ENCODE results near the gene HAVCR2.
"Not testable (repeated sequence)": the region's sequence is repeated elsewhere in the genome, so short reads cannot be mapped to it uniquely, and the experiment has no call there.

Gene HAVCR2

DNA sequence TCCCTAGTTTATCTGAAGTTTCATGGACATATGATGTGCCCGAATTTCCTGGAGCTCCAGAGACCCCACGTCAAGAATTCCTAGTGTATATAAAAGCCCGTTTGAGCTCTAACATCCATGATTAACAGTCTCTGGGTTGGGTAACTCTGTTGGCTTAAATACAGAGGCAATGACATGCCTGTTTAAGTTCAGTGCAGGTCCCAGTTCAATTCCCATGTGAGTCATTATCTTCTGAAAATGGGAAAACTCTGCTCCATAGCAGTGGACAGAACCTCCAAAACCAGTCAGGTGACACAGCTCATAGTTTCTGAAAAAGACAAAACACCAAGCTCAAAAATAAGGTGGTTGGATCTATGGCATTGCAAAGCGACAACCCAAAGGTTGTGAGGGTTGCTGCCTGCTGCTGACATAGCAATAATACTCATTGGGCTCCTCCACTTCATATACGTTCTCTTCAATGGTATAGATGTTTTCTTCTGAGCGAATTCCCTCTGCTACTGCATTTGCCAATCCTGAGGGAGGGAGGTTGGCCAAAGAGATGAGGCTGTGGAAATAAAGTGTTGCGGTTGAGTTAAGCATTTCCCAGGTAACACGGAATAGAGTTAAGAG, 22.0 kb downstream of the HAVCR2 start:
- peak; percentile 18 for DNase-seq

DNA sequence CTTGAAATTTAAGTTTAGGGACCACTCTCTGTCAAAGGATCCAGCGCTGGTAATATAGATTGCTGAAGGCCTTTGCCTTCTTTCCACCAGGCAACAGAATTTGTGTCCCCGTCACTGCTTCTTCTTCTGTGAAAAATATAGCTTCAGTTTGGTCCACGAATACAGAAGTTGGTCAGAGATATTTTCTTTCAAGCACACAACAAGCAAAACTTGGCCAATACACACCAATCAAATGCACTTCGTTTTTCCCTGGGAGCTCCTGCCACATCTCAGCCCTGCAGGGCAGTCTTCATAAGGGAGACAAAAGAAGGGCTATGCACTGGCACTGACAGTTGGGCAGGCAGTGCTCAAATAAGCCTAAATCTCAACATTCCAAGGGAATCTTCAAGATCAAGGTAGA, 22.9 kb downstream of the HAVCR2 start:
- no peak for DNase-seq

DNA sequence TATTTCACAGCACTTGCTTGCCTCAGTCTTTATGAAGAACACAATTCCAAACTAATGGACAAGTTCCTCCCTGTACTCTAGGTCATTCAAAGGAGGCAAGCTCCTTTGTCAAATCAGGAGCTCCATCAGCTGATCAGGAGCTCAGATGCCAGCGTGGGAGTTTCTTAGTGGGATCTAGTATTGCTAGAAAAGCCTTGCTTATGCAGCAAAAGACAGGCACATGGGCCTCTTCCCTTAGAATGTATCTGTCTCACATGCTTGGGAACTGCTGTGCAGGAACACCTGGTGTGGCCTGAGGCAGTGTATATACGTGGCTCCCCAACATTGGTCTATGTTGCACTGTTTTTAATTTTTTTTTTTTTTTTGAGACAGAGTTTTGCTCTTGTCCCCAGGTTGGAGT, 28.6 kb downstream of the HAVCR2 start:
- no peak for DNase-seq

DNA sequence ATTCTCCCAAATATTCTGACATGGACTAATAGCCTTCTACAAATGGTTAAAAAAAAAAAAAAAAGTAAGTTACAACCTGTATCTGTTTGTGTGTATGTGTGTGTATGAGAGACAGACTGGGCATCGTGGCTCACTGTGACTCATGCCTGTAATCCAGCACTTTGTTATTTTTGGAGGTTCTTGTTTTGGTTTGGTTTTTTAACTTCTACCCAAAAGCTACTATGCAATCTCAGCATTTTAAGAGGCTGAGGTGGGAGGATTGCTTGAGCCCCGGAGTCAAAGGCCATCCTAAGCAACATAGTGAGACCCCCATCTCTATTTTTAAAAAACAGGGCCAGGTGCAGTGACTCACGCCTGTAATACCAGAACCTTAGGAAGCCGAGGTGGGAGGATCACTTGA, 32.3 kb downstream of the HAVCR2 start:
- peak; percentile 68 for DNase-seq

DNA sequence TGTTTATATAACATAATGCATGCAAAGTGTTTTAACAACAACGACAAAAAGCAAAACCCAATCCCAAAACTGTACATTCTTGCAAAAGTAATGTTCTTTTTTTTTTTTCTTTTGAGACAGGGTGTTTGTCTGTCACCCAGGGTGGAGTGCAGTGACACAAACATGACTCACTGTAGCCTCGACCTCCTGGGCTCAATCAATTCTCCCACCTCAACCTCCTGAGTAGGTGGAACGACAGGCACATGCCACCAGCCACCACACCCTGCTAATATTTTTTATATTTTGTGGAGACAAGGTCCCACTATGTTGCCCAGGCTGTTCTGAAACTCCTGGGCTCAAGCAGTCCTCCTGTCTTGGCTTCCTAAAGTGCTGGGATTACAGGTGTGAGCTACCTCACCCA, 36.3 kb downstream of the HAVCR2 start:
- no peak for DNase-seq

DNA sequence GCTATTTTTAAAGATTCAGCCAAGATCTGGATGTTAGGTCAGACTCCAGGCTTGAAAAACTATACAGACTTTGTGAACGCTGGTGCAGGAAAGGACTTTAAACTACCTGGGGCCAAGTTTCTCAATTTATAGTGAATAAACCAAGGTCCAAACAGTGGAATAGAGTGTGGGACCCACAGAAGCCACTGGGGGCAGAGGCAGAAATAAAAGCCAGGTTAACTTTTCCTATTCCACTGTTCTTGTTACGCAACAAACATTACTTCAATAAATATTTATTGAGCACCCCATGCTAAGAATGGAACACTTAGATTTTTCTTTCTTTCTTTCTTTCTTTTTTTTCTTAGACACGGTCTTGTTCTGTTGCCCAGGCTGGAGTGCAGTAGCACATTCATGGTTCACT, 38.9 kb downstream of the HAVCR2 start:
- no peak for DNase-seq

DNA sequence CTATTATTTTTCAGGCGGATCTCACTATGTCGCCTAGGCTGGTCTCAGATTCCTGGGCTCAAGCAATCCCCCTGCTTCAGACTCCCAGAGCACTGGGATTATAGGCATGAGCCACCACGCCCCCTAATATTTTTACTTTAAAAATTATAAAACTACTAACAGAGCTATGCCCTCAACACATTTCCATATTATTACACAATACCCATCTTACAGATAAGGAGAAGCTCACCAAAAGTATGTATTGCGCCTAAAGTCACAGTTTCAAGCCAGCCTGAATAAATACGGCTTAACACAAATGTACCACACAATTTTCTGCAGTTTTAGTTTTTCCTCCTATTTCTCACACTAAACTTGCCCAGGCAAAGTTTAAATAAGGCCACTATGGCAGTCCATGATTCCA, 40.1 kb downstream of the HAVCR2 start:
- DNase-seq, result no peak

DNA sequence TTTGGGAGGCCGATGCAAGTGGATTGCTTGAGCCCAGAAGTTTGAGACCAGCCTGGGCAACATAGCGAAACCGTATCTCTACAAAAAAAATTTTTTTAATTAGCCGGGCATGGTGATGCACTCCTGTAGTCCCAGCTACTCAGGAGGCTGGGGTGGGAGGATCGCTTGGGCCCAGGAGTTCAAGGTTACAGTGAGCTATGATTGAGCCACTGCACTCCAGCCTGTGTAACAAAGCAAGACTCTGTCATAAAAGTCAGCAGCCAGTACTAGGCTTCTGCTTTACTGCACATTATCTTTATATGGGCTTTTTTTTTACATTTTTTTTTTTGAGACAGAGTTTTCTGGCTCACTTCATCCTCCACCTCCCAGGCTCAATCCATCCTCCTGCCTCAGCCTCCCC, 40.5 kb downstream of the HAVCR2 start:
- no peak for DNase-seq

DNA sequence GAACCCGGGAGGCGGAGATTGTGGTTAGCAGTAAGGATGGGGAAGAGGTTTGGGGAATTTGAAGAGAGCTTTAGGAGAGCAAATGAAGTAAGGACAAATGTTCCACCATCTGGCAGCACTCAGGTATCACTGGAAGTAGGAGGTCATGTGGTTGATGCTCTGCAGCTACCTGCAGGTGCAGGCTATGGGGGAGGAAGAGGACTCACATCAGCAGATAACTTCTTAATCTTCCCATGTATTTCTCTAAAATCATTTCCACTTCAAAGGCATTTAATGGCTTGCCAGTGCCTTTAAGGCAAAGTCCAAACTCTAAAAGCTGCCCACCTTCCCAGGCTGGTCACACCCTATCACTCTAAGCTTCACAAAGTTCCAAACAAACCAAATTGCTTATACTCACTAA, 41.8 kb downstream of the HAVCR2 start:
- no peak for DNase-seq

DNA sequence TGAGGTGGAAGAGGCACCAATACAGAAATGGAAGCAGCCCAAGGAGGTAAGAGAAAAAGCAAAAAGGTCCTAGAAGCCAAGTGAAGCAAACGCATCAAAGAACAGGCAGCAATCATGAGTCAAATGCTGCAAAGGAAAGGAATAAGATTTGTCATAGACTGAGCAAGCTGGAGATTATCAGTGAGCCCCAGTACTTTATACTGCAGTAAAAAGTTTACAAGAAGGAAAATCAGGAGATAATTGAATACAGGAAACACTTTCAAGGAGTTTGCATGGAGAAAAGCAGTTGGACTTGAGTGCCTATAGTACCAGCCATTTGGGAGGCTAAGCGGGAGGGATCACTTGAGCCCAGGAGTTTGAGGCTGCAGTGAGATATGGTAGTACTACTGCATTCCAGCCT, 42.8 kb downstream of the HAVCR2 start:
- DNase-seq, result no peak

DNA sequence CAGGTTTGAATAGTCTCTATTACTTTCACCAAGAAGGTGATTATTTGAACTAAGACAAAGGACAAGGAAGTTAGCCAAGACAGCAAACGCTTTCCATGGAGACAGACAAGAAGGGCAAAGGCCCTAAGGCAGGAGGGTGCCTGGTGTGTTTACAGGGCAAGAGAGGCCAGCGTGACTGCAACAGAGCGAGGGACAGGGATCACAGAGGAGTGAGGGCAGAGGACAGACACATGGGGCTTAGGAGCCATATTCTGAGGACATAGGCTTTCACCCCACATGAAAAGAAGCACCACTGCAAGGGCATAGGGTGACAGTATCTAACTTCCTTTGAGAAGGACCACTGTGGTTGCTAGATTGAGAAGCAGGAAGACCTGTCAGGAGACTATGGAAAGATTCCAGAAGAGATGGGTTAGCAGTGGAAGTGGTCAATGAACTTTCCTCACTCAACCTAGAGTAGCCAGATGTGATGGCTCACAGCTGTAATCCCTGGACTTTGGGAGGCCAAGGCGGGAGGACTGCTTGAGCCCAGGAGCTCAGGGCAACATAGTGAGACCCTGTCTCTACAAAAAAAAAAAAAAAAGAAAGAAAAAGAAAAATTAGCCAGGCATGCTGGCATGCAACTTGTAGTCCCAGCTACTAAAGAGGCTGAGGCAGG, 44.9 kb downstream of the HAVCR2 start:
- no peak for DNase-seq

DNA sequence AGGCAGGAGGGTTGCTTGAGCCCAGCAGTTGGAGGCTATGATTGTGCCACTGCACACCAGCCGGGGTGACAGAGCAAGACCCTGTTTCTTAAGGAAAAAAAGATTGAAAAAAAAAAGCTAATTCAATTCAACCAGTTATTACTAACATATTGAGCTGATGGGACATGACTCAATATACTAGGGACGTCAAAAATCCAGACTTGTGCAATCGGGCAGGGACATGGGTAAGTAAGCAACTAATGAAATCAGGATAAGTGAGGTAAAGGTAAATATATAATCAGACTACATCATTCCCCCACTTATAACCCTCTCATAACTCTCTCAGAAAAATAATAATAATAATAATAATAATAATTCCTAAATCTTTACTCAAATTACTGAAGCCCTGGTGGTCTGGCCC, 49.0 kb downstream of the HAVCR2 start:
- DNase-seq, result peak; percentile 59

DNA sequence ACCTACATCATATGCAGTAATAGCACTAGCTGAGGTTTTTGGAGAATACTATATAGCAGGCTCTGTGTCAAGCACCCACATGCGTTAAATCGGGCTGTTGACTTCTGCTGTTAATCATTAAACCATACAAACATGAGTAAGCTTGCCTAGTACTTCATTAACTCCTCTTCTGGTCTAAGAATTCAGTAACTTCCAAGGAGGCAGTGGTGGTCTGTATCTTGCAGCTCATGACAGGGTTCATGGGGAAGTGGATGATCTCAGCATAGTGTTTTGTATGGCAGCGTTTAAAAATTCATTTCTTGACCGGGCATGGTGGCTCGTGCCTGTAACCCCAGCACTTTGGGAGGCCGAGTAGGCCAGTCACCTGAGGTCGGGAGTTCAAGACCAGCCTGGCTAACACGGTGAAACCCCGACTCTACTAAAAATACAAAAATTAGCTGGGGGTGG, 49.7 kb downstream of the HAVCR2 start, which contains the start of gene HAVCR1:
Gene HAVCR1, minus strand, starts transcription at position 24 of the 447 bp plus-strand sequence. CDS start 1,173 bp downstream, outside the sequence.
- no peak for DNase-seq

DNA sequence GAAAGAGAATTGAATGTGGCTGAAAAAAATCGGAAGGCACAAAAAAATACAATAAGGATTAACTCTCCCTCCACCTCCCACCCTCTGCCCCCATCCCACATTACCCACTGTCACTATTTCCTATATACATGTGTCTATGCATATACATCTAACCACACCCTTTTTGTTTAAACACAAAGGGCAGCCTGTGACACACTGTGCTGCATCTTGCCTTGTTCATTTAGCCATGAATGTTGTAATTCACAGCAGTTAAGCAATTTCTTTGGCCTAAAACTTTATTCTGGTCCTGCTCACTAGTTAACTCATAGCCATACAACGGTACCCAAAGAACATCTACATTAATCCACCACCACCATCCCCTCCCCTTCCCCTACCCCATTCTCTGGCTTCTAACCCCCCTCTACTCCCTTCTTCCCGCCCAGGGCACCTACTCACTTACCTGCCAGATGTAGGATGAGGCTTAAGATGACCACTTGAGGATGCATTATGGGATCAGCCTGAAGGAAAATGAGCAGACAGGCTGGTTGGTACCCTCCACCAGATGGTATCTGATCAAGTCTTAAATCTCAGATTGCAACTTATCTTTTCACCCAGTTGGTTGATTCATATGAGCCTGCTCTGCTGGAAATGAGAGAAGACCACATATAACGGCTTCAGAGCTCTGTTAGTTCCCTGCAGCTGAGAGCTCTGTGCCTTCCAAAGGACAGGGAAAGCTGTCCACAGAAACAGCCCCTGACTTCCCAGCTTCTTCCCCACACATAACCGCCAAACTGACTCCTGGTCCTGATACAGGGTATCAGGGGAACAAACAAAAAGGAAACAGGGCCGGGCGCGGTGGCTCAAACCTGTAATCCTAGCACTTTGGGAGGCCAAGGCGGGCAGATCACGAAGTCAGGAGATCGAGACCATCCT, 51.1 kb downstream of the HAVCR2 start:
- no peak for DNase-seq

DNA sequence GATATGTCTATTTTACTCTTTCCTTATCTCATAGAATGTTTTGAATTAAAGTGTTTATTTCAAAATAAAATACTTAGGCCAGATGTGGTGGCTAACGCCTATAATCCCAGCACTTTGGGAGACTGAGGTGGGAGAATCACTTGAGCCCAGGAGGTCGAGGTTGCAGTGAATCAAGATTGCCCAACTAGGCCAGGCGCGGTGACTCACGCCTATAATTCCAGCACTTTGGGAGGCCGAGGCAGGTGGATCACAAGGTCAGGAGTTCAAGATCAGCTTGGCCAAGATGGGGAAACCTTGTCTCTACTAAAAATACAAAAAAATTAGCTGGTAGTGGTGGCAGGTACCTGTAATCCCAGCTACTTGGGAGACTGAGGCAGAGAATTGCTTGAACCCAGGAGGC, 52.0 kb downstream of the HAVCR2 start:
- DNase-seq, result not testable (repeated sequence)

DNA sequence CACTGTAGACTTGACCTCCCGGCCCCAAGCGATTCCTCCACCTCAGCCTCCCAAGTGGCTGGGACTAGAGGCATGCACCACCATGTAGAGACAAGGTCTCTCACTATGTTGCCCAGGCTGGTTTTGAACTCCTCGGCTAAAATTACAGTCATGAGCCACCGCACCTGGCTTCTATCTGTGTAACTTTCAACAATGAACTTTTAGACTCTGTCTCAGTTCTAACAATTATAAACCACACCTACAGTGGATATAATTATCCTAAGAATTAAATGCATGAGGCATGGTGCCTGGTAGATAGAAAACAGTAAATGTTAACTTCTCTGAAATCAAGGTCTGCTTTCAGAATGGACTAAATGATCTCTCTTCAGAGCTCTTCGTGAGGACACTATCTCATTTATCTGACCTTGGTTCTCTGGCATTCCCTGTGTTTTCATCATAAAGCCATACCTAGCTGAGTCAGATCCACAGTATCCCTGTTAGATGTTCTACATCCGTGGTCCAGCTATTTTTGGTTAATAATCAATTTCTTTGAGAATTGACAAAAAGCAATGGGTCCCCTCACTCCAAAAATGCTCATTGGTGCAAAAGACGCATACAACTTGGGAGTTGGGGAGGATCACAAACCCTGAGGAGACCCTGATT, 57.1 kb downstream of the HAVCR2 start:
- no peak for DNase-seq

DNA sequence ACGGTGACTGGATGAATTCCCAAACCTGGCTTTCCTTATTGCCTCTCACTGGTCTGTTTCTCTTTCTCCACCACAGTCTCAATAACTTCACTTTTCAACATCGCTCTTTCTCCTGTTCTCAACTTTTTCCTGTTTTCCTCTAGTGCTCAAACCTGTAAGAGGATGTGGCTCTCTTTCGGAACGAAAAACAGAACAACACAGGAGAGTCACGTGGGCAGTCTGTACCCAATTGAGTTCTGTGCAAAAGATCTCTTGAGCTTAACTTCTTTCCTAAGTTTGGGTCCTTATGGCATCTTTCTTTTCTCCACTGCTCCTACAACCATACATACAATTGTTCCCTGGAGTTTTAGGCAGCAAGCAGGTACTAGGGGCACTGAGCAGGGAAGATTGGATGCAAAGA, 58.8 kb downstream of the HAVCR2 start:
- no peak for DNase-seq

DNA sequence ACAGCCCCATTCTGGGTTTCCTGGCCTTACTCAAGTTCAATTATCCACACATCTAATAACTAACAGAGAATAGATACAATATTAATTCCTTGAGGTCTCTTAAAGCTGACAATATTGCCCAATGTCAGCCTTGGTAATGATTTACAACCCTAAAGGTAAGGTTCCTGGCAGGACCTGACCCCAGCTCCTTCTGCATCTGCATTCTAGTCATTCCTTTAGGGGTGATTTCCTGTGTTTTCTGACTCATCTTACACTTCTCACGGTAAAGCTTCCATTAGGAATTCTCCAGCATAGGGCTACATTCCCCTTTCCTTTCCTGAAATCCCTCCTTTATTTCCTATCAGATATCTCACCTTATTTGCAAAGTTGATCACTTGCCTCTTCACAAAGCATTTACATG, 59.2 kb downstream of the HAVCR2 start:
- DNase-seq, result peak; percentile 63

DNA sequence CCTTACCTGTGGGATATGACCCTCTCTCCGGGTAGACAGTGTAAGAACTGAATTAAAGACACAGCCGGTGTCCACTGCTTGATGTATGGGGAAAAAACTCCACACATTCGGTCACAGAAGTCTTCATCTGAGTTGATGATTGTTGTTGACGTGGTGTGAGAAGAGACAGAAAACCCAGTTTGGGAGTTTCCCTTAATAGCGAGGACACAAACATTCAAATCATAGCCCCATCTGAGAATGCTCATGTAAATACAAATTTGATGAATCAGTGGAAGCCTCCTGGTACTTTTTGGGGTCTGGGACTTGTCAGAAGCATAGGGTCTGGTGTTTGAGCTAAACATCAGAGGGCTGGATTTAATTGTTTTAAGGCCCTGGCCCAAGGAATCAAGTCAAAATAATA, 60.9 kb downstream of the HAVCR2 start:
- no peak for DNase-seq

DNA sequence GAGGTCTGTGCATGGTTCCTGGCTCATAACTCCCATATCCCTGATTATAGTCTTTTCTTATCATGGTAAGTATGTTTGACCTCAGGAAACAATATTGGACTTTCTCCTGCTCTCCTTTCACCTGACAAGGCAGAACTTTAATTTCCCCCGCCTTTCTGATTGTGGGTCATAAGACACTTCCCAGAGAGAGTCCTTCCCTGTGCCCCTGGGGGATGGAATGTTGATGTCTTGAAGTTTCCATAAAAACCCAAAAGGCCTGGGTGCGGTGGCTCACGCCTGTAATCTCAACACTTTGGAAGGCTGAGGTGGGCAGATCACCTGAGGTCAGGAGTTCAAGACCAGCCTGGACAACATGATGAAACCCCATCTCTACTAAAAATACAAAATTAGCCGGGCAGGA, 61.8 kb downstream of the HAVCR2 start:
- not testable (repeated sequence) for DNase-seq

DNA sequence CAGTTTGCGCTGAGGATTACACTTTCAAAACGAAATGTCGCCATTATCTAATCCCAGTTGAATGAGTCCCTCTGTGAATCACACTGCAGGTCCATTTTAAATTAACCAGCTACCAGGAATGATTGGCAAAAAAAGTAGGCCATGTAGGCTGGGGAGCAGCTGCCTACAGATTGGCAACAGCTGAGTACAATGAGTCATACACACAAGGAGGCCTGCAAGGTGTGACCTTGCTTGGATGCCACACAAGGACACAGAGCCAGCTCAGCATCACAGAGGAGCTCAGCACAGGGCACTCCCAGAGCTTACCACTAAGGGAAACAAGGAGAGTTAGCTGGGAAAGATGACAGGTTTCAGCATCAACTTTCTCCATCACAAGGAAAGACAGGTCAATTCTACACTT, 62.8 kb downstream of the HAVCR2 start:
- DNase-seq, result peak; percentile 45

DNA sequence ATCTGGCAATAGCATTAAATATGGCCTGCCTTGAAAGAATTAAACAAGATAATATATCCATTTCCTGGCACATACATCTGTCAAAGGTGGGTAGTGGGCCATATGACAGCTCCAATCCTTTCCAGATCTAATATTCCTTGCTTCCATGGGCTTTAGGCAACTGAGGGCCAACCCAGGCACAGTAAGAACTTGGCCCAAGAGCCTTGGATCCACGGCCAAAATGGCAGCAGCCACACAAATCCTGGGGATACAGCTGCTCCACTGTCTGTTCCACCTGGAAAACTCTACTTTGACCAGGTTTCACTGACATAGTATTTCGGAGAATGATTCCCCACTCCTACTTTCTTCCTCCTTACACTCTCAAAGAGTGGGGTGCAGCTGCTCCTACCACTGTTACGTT, 63.2 kb downstream of the HAVCR2 start:
- no peak for DNase-seq

DNA sequence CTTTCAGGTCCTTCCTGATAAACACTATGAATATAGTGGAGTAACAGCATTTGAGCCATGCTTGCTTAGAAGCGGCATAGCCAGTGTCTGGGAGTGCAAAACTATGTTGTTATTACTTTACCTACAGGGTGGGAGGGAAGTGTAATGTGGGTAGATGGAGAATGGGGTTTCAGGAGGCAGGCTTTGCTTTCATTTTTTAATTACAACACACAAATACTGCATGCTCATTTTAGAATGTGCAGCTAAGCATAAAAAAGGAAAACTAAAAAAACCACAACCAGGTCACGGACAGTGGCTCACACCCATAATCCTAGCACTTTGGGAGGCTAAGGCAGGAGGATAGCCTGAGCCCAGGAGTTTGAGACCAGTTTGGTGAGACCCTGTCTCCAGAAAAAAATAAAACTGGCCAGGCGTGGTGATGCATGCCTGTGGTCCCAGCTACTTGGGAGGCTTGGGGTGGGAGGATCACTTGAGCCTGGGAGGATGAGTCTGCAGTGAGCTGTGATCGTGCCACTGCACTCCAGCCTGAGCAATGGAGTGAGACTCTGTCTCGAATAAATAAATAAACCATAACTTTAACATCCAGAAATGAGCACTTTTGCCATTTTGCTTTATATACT, 70.2 kb downstream of the HAVCR2 start:
- DNase-seq, result peak; percentile 6

All from HCEC 1CT (cell line).